A673 (cell line): ENCODE results near the gene SLC25A21. TPM values are rescaled to one million over a fixed set of nuclear protein-coding genes. Genes with fewer than 3 reads are reported as not detected.

Experiments
- BruUV-seq: library from RNA; stranded (reverse); fragments of 400-500 nt; replicated peaks from 2 replicates; lab custom pipeline; 2021; lab: Mats Ljungman, UMichigan
- CTCF ChIA-PET: fragments of 300-600 bp; sonication (Branson Sonifier 250); formaldehyde crosslinking; loops from one replicate; lab custom pipeline; 2022; ENCODE audit warnings: antibody characterized with exemption; lab: Charles Lee
- POLR2A ChIA-PET: fragments of 300-600 bp; sonication (Branson Sonifier 250); formaldehyde crosslinking; loops from one replicate; lab custom pipeline; 2022; ENCODE audit warnings: antibody characterized with exemption; ENCODE audit not compliant: low non-redundant PET; lab: Charles Lee
- DNase-seq: peaks from one replicate; pipeline ENCODE4 v3.0.0-alpha.2; 2015; ENCODE audit warnings: low spot score
- H3K27ac ChIP-seq: fragments of 200-600 bp; sonication (generic); 2 replicates; pipeline ENCODE4 v1.5.1; 2016; ENCODE audit warnings: mixed run types, low read depth, mild to moderate bottlenecking, mixed read lengths, antibody characterized with exemption, low read length; ENCODE audit not compliant: poor library complexity, severe bottlenecking
- H3K27me3 ChIP-seq: fragments of 200-600 bp; sonication (generic); replicated peaks from 2 replicates; pipeline ENCODE4 v1.6.1; 2017; ENCODE audit warnings: mixed run types, low read depth, mild to moderate bottlenecking, mixed read lengths, antibody characterized with exemption, low read length; ENCODE audit not compliant: insufficient read depth, poor library complexity
- H3K36me3 ChIP-seq: fragments of 200-600 bp; sonication (generic); 2 replicates; pipeline ENCODE4 v1.6.1; 2016; ENCODE audit warnings: mixed run types, mild to moderate bottlenecking, mixed read lengths, antibody characterized with exemption, low read length; ENCODE audit not compliant: insufficient read depth, poor library complexity, severe bottlenecking
- H3K4me1 ChIP-seq: fragments of 200-600 bp; sonication (generic); 2 replicates; pipeline ENCODE4 v1.6.1; 2017; ENCODE audit warnings: mixed run types, mild to moderate bottlenecking, mixed read lengths, antibody characterized with exemption, low read length; ENCODE audit not compliant: insufficient read depth, poor library complexity, severe bottlenecking
- H3K4me3 ChIP-seq: fragments of 200-600 bp; sonication (generic); 2 replicates; pipeline ENCODE4 v1.5.1; 2016; ENCODE audit warnings: low read depth, mixed run types, mild to moderate bottlenecking, mixed read lengths, low read length; ENCODE audit not compliant: poor library complexity, severe bottlenecking
- H3K9me3 ChIP-seq: fragments of 200-600 bp; sonication (generic); 2 replicates; pipeline ENCODE4 v1.6.1; 2016; ENCODE audit warnings: mixed run types, low read depth, mild to moderate bottlenecking, mixed read lengths, antibody characterized with exemption, low read length; ENCODE audit not compliant: poor library complexity, severe bottlenecking
- CTCF ChIP-seq: fragments of 300-800, 200-600 bp; sonication (generic); conservative IDR thresholded peaks from 2 replicates; pipeline ENCODE4 v1.5.1; 2017; ENCODE audit warnings: low read depth, mild to moderate bottlenecking, antibody characterized with exemption, low read length, moderate library complexity, mixed read lengths
- EZH2 ChIP-seq: fragments of 200-600 bp; sonication (generic); IDR thresholded peaks from 2 replicates; pipeline ENCODE4 v1.6.1; 2017; ENCODE audit warnings: borderline replicate concordance, low read depth, mild to moderate bottlenecking, mixed read lengths, antibody characterized with exemption, low read length; ENCODE audit not compliant: poor library complexity, severe bottlenecking
- intact Hi-C: fragments of 100-400 bp; cut with micrococcal nuclease; formaldehyde crosslinking; loops from one replicate; pipeline ENCODE4 v1.10.0; 2022; ENCODE audit not compliant: unreplicated experiment
- total RNA-seq: library from RNA; stranded (reverse); gene quantifications from 2 replicates; pipeline ENCODE4 v1.2.3, GENCODE V29; 2021

SLC25A21 gene
- total RNA-seq, 1 experiment from 2014 or later = 4.7 TPM

- intact Hi-C loops = no loop called here
- no peaks in the 10 kb centered on the region for H3K36me3 ChIP-seq
- no peak for TF ChIP-seq CTCF
- no peak for TF ChIP-seq EZH2
- no peaks in the 10 kb centered on the region for H3K27me3 ChIP-seq
- H3K9me3 ChIP-seq = peaks cover 8% of the 10 kb centered on the region
- ChIA-PET POLR2A (no interaction called here), CTCF (no interaction called here)
- no peak overlapping the region for H3K27ac ChIP-seq
- no peak for DNase-seq
- H3K4me3 ChIP-seq = no peak overlapping the region
- no TSS peak for BruUV-seq
- H3K4me1 ChIP-seq = peaks cover 12% of the 10 kb centered on the region
Measured at GRCh38 chr14:37201724-37202123, 29.3 kb upstream of the SLC25A21 start.

GRCh38 chr14:37198907-37199306 lies 26.5 kb upstream of the SLC25A21 start:
- Histone ChIP-seq H3K27me3 (no peaks in the 10 kb centered on the region), H3K36me3 (no peaks in the 10 kb centered on the region), H3K9me3 (no peaks in the 10 kb centered on the region), H3K4me1 (peaks cover 12% of the 10 kb centered on the region), H3K4me3 (peak overlapping the region; percentile 57), H3K27ac (no peak overlapping the region)
- intact Hi-C loops = no loop called here
- BruUV-seq = TSS peak; percentile 52
- POLR2A ChIA-PET = no interaction called here
- no peak for DNase-seq
- TF ChIP-seq CTCF (no peak), EZH2 (no peak)
- CTCF ChIA-PET = no interaction called here

- BruUV-seq = no TSS peak
- POLR2A ChIA-PET = interaction anchor here (0.6 kb wide), 1 partner anchor 26 kb away, joined by 4 read pairs; no protein-coding TSS in a partner anchor
Measured at GRCh38 chr14:37198273-37198598, 25.8 kb upstream of the SLC25A21 start.

More at GRCh38 chr14:37198273-37198598, 25.8 kb upstream of the SLC25A21 start:
- no peaks in the 10 kb centered on the region for H3K36me3 ChIP-seq
- H3K27me3 ChIP-seq = no peaks in the 10 kb centered on the region
- peak overlapping the region; percentile 57 for H3K4me3 ChIP-seq
- no peaks in the 10 kb centered on the region for H3K9me3 ChIP-seq
- TF ChIP-seq CTCF (no peak), EZH2 (no peak)
- CTCF ChIA-PET = no interaction called here
- H3K4me1 ChIP-seq = peaks cover 12% of the 10 kb centered on the region
- peak overlapping the region; percentile 62 for H3K27ac ChIP-seq
- intact Hi-C loops = no loop called here
- DNase-seq = no peak
